Peyer's patch (tissue), 4 donors: ENCODE results near the gene PLCH2.

ENCODE experiments used
- CTCF ChIP-seq, 6 experiments: fragments of 450-650 bp in 4 of 6; fragments of 200-600 bp in 2 of 6; sonication (generic) in 1 of 6; IDR thresholded peaks; one replicate each; pipeline ENCODE4 v1.5.1; 2017 to 2019; ENCODE audit warnings: antibody characterized with exemption in 6 of 6, mild to moderate bottlenecking in 3 of 6, moderate library complexity in 1 of 6
- POLR2A ChIP-seq, 2 donors: fragments of 450-650 bp; IDR thresholded peaks; one replicate each; pipeline ENCODE4 v1.5.1; 2017; ENCODE audit warnings: antibody characterized with exemption in 2 of 2, mild to moderate bottlenecking in 2 of 2, moderate library complexity in 2 of 2

GRCh38 chr1:2496746-2497145 is 20.7 kb downstream of the PLCH2 start:
- TF ChIP-seq CTCF (IDR thresholded peaks at IDR 0.05) (no peak), POLR2A (IDR thresholded peaks at IDR 0.05) (no peak)
